IMR-90 (cell line): Measurements from ENCODE around the gene MCF2L2. TPM values are rescaled to one million over a fixed set of nuclear protein-coding genes. Genes with fewer than 3 reads are reported as not detected.

ENCODE experiments used
- ATAC-seq: fragments of 200-7000 bp; cut with Tn5 transposase; 2 replicates; pipeline ENCODE4 v1.9.1; 2020; ENCODE audit warnings: low read depth, mild to moderate bottlenecking, moderate library complexity
- BruUV-seq: library from RNA; stranded (reverse); fragments of 400-500 nt; replicated peaks from 2 replicates; lab custom pipeline; 2021; lab: Mats Ljungman, UMichigan
- CTCF ChIA-PET: fragments of 300-600 bp; formaldehyde crosslinking; extraction: SDS; loops from one replicate; lab custom pipeline; 2021; ENCODE audit warnings: antibody characterized with exemption; lab: Yijun Ruan, JAX
- POLR2A ChIA-PET: fragments of 300-600 bp; sonication (Branson Sonifier 250); formaldehyde crosslinking; loops from one replicate; lab custom pipeline; 2022; ENCODE audit warnings: antibody characterized with exemption; ENCODE audit not compliant: unreplicated experiment; lab: Charles Lee
- DNase-seq: peaks from one replicate; pipeline ENCODE4 v3.0.0; 2013
- H2AFZ ChIP-seq: replicated peaks from 2 replicates; pipeline ENCODE3; 2013; ENCODE audit warnings: low read length, mild to moderate bottlenecking; ENCODE audit not compliant: poor library complexity
- H2AK5ac ChIP-seq: 2 replicates; pipeline ENCODE4 v1.6.1; 2013; ENCODE audit warnings: low read depth, low read length, inconsistent platforms
- H2AK9ac ChIP-seq: replicated peaks from 2 replicates; pipeline ENCODE3; 2013; ENCODE audit warnings: mild to moderate bottlenecking, low read depth, low read length, moderate library complexity; ENCODE audit not compliant: poor library complexity
- H2BK120ac ChIP-seq: 2 replicates; pipeline ENCODE4 v1.6.1; 2013; ENCODE audit warnings: low read depth, low read length, inconsistent platforms
- H2BK15ac ChIP-seq: 3 replicates; pipeline ENCODE4 v1.6.1; 2013; ENCODE audit warnings: low read depth, low read length, inconsistent platforms
- H2BK20ac ChIP-seq: 2 replicates; pipeline ENCODE4 v1.6.1; 2013; ENCODE audit warnings: low read depth, mild to moderate bottlenecking, inconsistent platforms, low read length, moderate library complexity
- H2BK5ac ChIP-seq: 2 replicates; pipeline ENCODE4 v1.6.1; 2013; ENCODE audit warnings: mild to moderate bottlenecking, low read depth, low read length, inconsistent platforms; ENCODE audit not compliant: poor library complexity, severe bottlenecking
- H3K14ac ChIP-seq: replicated peaks from 2 replicates; pipeline ENCODE4 v1.6.1; 2013; ENCODE audit warnings: low read depth, low read length, inconsistent platforms
- H3K18ac ChIP-seq: 2 replicates; pipeline ENCODE4 v1.6.1; 2013; ENCODE audit warnings: low read depth, low read length, control low read depth
- H3K23ac ChIP-seq: 2 replicates; pipeline ENCODE4 v1.6.1; 2013; ENCODE audit warnings: low read depth, low read length, inconsistent platforms
- H3K27ac ChIP-seq: 2 replicates; pipeline ENCODE4 v1.5.1; 2013; ENCODE audit warnings: mild to moderate bottlenecking, control low read depth, low read length; ENCODE audit not compliant: insufficient read depth
- H3K27me3 ChIP-seq: 2 replicates; pipeline ENCODE4 v1.6.1; 2013; ENCODE audit warnings: low read length; ENCODE audit not compliant: control insufficient read depth, insufficient read depth
- H3K36me3 ChIP-seq: 2 replicates; pipeline ENCODE4 v1.6.1; 2013; ENCODE audit warnings: low read length, mixed read lengths; ENCODE audit not compliant: control insufficient read depth, insufficient read depth
- H3K4ac ChIP-seq: 2 replicates; pipeline ENCODE4 v1.6.1; 2013; ENCODE audit warnings: low read depth, low read length, inconsistent platforms
- H3K4me1 ChIP-seq: 2 replicates; pipeline ENCODE4 v1.6.1; 2013; ENCODE audit warnings: low read length, mixed read lengths; ENCODE audit not compliant: control insufficient read depth, insufficient read depth
- H3K4me2 ChIP-seq: 2 replicates; pipeline ENCODE4 v1.6.1; 2013; ENCODE audit warnings: low read depth, mild to moderate bottlenecking, control low read depth, low read length, moderate library complexity
- H3K4me3 ChIP-seq: 2 replicates; pipeline ENCODE4 v1.5.1; 2013; ENCODE audit warnings: low read depth, mild to moderate bottlenecking, control low read depth, low read length, moderate library complexity; ENCODE audit not compliant: insufficient read depth
- H3K56ac ChIP-seq: 2 replicates; pipeline ENCODE4 v1.6.1; 2013; ENCODE audit warnings: low read length, inconsistent platforms; ENCODE audit not compliant: insufficient read depth; ENCODE audit errors: extremely low read depth
- H3K79me1 ChIP-seq, 2 experiments: 2 replicates each; pipeline ENCODE4 v1.6.1; 2013; ENCODE audit warnings: low read length in 2 of 2, inconsistent platforms in 1 of 2, low read depth in 1 of 2
- H3K9ac ChIP-seq: 2 replicates; pipeline ENCODE4 v1.6.1; 2013; ENCODE audit warnings: low read depth, low read length, control low read depth
- H3K9me1 ChIP-seq: 2 replicates; pipeline ENCODE4 v1.6.1; 2013; ENCODE audit warnings: low read length, inconsistent platforms; ENCODE audit not compliant: insufficient read depth
- H3K9me3 ChIP-seq: 2 replicates; pipeline ENCODE4 v1.6.1; 2013; ENCODE audit warnings: low read length; ENCODE audit not compliant: control insufficient read depth, insufficient read depth
- H4K20me1 ChIP-seq: 2 replicates; pipeline ENCODE4 v1.6.1; 2013; ENCODE audit warnings: low read length, inconsistent platforms; ENCODE audit not compliant: insufficient read depth
- H4K5ac ChIP-seq: 2 replicates; pipeline ENCODE4 v1.6.1; 2013; ENCODE audit warnings: mild to moderate bottlenecking, low read depth, low read length, control low read depth
- H4K8ac ChIP-seq, 2 experiments: 2 replicates each; pipeline ENCODE4 v1.6.1; 2013; ENCODE audit warnings: low read depth in 2 of 2, low read length in 2 of 2, control low read depth in 1 of 2, inconsistent platforms in 1 of 2
- H4K91ac ChIP-seq: 2 replicates; pipeline ENCODE4 v1.6.1; 2013; ENCODE audit warnings: low read depth, low read length, inconsistent platforms; ENCODE audit not compliant: insufficient read depth
- BHLHE40 ChIP-seq: fragments of 150-350 bp; IDR thresholded peaks from 2 replicates; pipeline ENCODE4 v1.6.1; 2016; ENCODE audit warnings: mild to moderate bottlenecking, low read depth, low read length
- CEBPB ChIP-seq: IDR thresholded peaks from 2 replicates; pipeline ENCODE4 v1.6.1; 2012; ENCODE audit warnings: low read depth, low read length, improper control_type of control experiment
- CHD1 ChIP-seq: IDR thresholded peaks from 2 replicates; pipeline ENCODE4 v1.6.1; 2012; ENCODE audit warnings: low read depth, low read length, improper control_type of control experiment
- FOS ChIP-seq: fragments of 150-350 bp; IDR thresholded peaks from 2 replicates; pipeline ENCODE4 v1.6.1; 2016; ENCODE audit warnings: low read depth, low read length
- MAFK ChIP-seq: IDR thresholded peaks from 2 replicates; pipeline ENCODE4 v1.6.1; 2012; ENCODE audit warnings: low read depth, low read length, improper control_type of control experiment
- MAZ ChIP-seq: IDR thresholded peaks from 2 replicates; pipeline ENCODE4 v1.6.1; 2012; ENCODE audit warnings: low read depth, mild to moderate bottlenecking, low read length, improper control_type of control experiment, moderate library complexity, borderline replicate concordance
- MXI1 ChIP-seq: IDR thresholded peaks from 2 replicates; pipeline ENCODE4 v1.6.1; 2012; ENCODE audit warnings: low read depth, mild to moderate bottlenecking, low read length, moderate library complexity, borderline replicate concordance
- NFE2L2 ChIP-seq: fragments of 150-350 bp; IDR thresholded peaks from 2 replicates; pipeline ENCODE4 v1.6.1; 2016; ENCODE audit warnings: low read depth, mild to moderate bottlenecking, low read length
- POLR2A ChIP-seq: IDR thresholded peaks from 2 replicates; pipeline ENCODE4 v1.6.1; 2012; ENCODE audit warnings: mild to moderate bottlenecking, low read depth, low read length
- RAD21 ChIP-seq: IDR thresholded peaks from 2 replicates; pipeline ENCODE4 v1.6.1; 2012; ENCODE audit warnings: low read length, improper control_type of control experiment
- RCOR1 ChIP-seq: IDR thresholded peaks from 2 replicates; pipeline ENCODE4 v1.6.1; 2012; ENCODE audit warnings: mild to moderate bottlenecking, low read length, improper control_type of control experiment; ENCODE audit not compliant: insufficient replicate concordance
- RFX5 ChIP-seq: IDR thresholded peaks from 2 replicates; pipeline ENCODE4 v1.8.0; 2012; ENCODE audit warnings: low read depth, mild to moderate bottlenecking, low read length, moderate library complexity
- SMC3 ChIP-seq: fragments of 150-350 bp; IDR thresholded peaks from 2 replicates; pipeline ENCODE4 v1.6.1; 2016; ENCODE audit warnings: low read depth, mild to moderate bottlenecking, antibody characterized with exemption, low read length, moderate library complexity
- WGBS, 2 experiments: methylation state at CpG; one replicate each; pipeline versions ENCODE4 v1.1.5 to v1.1.7; 2013; ENCODE audit warnings: missing lambda C conversion rate in 2 of 2; ENCODE audit not compliant: insufficient read length in 1 of 2; ENCODE audit errors: extremely low coverage in 2 of 2; 5-methylcytosine and 5-hydroxymethylcytosine counted together
- dilution Hi-C: fragments of 300-500 bp; cut with HindIII; formaldehyde crosslinking; loops from one replicate; pipeline ENCODE4 v1.14.3; 2018; ENCODE audit warnings: low sequenced_read_pairs; ENCODE audit not compliant: unreplicated experiment
- in situ Hi-C: fragments of 300-500 bp; cut with MboI; formaldehyde crosslinking; loops from 3 replicates; pipeline ENCODE4 v1.14.3; 2019; ENCODE audit warnings: low sequenced_read_pairs, inconsistent platforms, mixed read lengths
- intact Hi-C: fragments of 100-400 bp; cut with micrococcal nuclease; formaldehyde crosslinking; loops from 2 replicates; pipeline ENCODE4 v1.10.0; 2022
- polyA plus RNA-seq, 3 experiments: library from polyadenylated mRNA; depleted of rRNA; stranded (reverse); fragments of >200 nt; gene quantifications; 2 replicates each; pipeline ENCODE4 v1.2.3, GENCODE V29; 2012; ENCODE audit warnings: low replicate concordance in 1 of 3
- total RNA-seq: library from RNA; depleted of rRNA; stranded (reverse); fragments of >200 nt; gene quantifications from 2 replicates; pipeline ENCODE4 v1.2.3, GENCODE V29; 2012
- TF ChIP-seq, protein P1 (sequence below): conservative IDR thresholded peaks from 2 replicates; pipeline ENCODE4 v1.5.1; 2012; ENCODE audit warnings: mild to moderate bottlenecking, low read depth, low read length, improper control_type of control experiment
- TF ChIP-seq, protein P2 (sequence below): fragments of 150-350 bp; IDR thresholded peaks from 2 replicates; pipeline ENCODE4 v1.6.1; 2017; ENCODE audit warnings: mild to moderate bottlenecking, antibody characterized with exemption, low read length, low read depth
- TF ChIP-seq, protein P3 (sequence below): fragments of 150-350 bp; IDR thresholded peaks from 2 replicates; pipeline ENCODE4 v1.6.1; 2016; ENCODE audit warnings: low read depth, mild to moderate bottlenecking, low read length, moderate library complexity, borderline replicate concordance

MCF2L2 gene
- total and polyA plus RNA-seq, 2 of the 4 experiments (the other 2 are of a cell fraction) = under 0.01 TPM; not detected in 1

DNA sequence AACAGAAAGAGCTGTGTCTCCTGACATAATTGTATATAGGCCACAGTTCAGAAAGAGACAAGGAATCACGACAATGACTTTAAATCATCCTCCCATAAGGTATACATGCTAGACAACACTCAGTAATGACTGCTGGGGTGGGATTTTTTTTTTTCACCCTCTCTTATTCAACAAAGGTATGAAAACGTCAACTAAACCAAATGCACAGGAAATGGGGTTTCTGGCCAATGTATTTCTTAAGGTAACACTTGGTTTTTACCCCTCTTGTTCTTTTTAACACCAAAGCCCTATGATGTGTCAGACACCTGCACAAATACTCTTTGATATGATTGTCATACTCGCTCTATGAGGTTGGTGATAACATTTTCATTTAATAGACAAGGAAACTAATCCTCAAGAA, 78.3 kb downstream of the MCF2L2 start:
- intact Hi-C loops = no loop called here
- H3K4me1 ChIP-seq = no peaks in the 10 kb centered on the region
- no peaks in the 10 kb centered on the region for H3K9me3 ChIP-seq
- no peak overlapping the region for H2AK5ac ChIP-seq
- H4K20me1 ChIP-seq = no peaks in the 10 kb centered on the region
- H3K4me2 ChIP-seq = no peak overlapping the region
- no peaks in the 10 kb centered on the region for H3K36me3 ChIP-seq
- H4K5ac ChIP-seq = no peak overlapping the region
- no peak overlapping the region for H4K91ac ChIP-seq
- peaks cover 9% of the 10 kb centered on the region; the same call in 1 of the 2 replicates for H3K27me3 ChIP-seq
- H3K4ac ChIP-seq = no peak overlapping the region
- no peak overlapping the region for H3K18ac ChIP-seq
- no peak overlapping the region for H3K4me3 ChIP-seq
- TF ChIP-seq NFE2L2 = no peak
- TF ChIP-seq, protein P1, sequence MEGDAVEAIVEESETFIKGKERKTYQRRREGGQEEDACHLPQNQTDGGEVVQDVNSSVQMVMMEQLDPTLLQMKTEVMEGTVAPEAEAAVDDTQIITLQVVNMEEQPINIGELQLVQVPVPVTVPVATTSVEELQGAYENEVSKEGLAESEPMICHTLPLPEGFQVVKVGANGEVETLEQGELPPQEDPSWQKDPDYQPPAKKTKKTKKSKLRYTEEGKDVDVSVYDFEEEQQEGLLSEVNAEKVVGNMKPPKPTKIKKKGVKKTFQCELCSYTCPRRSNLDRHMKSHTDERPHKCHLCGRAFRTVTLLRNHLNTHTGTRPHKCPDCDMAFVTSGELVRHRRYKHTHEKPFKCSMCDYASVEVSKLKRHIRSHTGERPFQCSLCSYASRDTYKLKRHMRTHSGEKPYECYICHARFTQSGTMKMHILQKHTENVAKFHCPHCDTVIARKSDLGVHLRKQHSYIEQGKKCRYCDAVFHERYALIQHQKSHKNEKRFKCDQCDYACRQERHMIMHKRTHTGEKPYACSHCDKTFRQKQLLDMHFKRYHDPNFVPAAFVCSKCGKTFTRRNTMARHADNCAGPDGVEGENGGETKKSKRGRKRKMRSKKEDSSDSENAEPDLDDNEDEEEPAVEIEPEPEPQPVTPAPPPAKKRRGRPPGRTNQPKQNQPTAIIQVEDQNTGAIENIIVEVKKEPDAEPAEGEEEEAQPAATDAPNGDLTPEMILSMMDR = no peak
- no peak for TF ChIP-seq CEBPB
- TF ChIP-seq, protein P2, sequence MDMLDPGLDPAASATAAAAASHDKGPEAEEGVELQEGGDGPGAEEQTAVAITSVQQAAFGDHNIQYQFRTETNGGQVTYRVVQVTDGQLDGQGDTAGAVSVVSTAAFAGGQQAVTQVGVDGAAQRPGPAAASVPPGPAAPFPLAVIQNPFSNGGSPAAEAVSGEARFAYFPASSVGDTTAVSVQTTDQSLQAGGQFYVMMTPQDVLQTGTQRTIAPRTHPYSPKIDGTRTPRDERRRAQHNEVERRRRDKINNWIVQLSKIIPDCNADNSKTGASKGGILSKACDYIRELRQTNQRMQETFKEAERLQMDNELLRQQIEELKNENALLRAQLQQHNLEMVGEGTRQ = no peak
- TF ChIP-seq RFX5 = no peak
- TF ChIP-seq RCOR1 = no peak
- no peak for TF ChIP-seq POLR2A
- TF ChIP-seq MXI1 = no peak
- TF ChIP-seq MAZ = no peak
- no peak for TF ChIP-seq RAD21
- TF ChIP-seq FOS = no peak
- no peak for TF ChIP-seq CHD1
- TF ChIP-seq, protein P3, sequence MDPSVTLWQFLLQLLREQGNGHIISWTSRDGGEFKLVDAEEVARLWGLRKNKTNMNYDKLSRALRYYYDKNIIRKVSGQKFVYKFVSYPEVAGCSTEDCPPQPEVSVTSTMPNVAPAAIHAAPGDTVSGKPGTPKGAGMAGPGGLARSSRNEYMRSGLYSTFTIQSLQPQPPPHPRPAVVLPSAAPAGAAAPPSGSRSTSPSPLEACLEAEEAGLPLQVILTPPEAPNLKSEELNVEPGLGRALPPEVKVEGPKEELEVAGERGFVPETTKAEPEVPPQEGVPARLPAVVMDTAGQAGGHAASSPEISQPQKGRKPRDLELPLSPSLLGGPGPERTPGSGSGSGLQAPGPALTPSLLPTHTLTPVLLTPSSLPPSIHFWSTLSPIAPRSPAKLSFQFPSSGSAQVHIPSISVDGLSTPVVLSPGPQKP = no peak
- no peak for TF ChIP-seq MAFK
- no peak for TF ChIP-seq BHLHE40
- no peak for TF ChIP-seq SMC3
- DNase-seq (no peak), ATAC-seq (no peak)
- H2BK120ac ChIP-seq = no peak overlapping the region
- H2AFZ ChIP-seq = no peak overlapping the region
- H2BK15ac ChIP-seq = no peak overlapping the region
- dilution Hi-C loops = no loop called here
- H3K79me1 ChIP-seq = no peaks in the 10 kb centered on the region
- no peak overlapping the region for H3K23ac ChIP-seq
- WGBS, 2 experiments = no CpG with 5 or more reads among the region's 3 CpGs
- no peak overlapping the region for H2BK5ac ChIP-seq
- no peak overlapping the region for H4K8ac ChIP-seq
- CTCF ChIA-PET = no interaction called here
- POLR2A ChIA-PET = no interaction called here
- H3K27ac ChIP-seq = no peak overlapping the region
- H2AK9ac ChIP-seq = no peak overlapping the region
- H3K9ac ChIP-seq = no peak overlapping the region
- H2BK20ac ChIP-seq = no peak overlapping the region
- no peak overlapping the region for H3K56ac ChIP-seq
- in situ Hi-C loops = no loop called here
- H3K14ac ChIP-seq = no peak overlapping the region
- no peaks in the 10 kb centered on the region for H3K9me1 ChIP-seq
- BruUV-seq = no TSS peak
